HTR-8/SVneo (cell line): ENCODE results near the gene DSG2.

Experiments
- DNase-seq: peaks from one replicate; pipeline ENCODE4 v3.0.0; 2011; ENCODE audit warnings: low spot score, mixed read lengths; ENCODE audit not compliant: insufficient read length
- FAIRE-seq: peaks from 2 replicates; lab custom pipeline; 2011; peaks lifted over from hg19 to GRCh38; lab: Jason Lieb, UNC

DSG2 gene

DNA sequence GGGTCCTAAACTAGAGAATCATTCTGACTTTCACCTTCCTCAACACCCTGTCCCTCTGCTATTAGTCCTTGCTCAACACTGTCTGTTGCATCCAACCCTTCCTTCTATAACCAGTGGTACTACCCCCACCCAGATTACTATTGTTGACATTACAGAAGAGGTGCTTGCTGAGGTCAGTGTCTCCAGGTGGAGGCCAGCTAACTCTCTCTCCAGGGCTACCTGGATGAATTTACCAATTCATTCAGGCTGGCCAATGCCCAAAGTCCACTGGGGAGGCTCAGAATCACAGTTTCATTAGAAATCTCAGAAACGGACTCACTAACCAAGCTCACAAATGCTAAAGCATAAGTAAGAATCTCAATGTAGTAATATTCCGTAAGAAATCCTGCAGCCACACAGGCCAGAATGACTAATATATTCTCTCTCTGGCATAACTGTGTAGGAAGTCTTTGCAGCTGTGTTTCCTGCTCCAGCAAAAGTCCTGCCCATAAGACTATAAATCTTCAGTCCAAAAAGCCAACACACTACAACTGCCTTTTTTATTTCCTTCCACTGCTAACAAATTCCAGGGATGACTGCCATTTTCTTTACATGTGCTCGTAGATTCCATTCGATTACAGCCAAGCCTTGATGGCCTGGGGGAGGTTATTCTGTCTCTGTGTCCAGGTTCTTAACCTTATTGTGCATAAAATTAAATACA is 83.7 kb downstream of the DSG2 start:
- FAIRE-seq: no peak
- peak; percentile 48 for DNase-seq

DNA sequence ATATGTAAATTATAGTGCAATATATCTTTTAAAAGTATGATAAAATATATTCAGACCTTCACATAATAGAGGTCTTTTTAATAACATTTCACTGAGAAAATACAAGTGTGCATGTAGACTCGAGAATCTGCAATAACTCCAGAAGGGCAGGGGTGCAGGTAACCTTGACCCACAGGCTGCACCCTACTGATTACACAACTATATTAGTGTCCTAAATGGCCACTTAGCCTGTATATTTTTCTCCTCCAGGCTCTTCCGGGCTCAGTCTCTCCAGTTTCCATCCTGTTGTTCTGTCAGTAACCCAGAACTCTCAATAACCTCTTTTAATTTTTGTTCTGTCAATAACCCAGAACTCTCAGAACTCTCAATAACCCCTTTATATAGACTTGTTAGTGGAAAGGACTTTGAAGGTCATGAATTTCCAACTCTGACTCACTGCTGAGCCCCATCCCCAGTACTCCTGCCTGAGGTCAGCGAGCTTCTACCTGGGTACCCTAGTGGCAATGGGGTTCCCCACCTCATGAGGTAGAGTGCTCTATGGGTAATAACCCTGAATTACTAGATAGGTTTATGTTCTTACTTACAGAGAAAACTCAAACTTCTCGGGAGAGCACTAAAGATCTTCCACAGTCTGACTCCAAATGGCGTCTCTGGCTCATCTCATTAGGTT is 85.3 kb downstream of the DSG2 start:
- no peak for FAIRE-seq
- DNase-seq: no peak

DNA sequence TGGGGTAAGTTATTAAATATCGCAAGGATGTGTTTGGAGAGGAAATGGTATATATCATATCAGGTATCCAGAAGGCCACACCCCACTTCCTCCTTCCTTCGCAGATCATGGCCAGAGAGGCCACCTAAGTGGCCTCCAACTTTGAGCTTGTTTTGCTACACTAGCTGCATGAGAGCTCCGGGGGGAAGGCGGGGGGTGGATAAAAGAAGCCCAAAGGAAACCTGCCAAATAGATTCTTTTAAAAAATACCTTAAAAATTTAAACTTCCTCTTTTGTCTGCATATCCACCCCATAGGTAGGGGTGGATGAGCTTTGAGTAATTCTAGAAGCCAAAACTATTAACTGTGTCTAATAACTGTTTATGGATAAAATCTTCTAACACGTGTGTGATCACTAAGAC is 88.0 kb downstream of the DSG2 start:
- FAIRE-seq (no peak), DNase-seq (no peak)

DNA sequence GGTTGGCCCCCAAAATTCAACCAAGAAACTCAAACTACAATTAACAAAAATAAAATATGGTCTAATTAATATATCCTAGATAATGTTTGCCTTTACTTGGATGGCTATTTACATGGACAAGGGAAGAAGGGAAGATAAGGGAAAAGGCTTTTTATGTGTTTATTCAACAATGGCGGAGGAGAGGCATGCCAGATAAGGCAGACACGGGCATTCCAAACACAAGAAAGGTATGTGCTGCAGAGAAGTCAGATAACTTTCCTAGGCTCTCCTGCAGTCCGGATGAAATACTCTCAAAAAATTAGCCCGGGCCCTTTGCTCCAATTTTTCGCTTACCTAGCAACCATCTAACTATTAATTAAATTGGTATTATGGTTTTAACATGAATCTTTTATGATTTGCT is 88.6 kb downstream of the DSG2 start:
- no peak for DNase-seq

DNA sequence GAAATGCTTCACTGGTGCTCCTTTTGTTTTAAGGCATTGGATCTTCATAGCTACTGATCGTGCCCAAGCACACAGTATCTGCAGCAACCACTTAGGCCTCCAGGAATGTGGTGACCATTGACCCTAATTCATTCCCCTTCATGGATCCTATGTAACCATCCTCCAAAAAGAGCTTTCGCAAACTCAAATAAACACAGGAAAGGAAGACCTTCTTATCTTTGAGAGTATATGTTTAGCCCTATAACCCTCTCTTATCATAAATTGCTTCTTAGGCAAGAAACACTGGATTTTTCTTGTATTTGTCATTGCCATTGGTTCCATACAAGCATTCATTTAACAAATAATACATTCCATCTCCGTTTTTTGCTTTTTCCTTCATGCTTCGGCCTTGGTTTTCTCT is 89.6 kb downstream of the DSG2 start:
- no peak for FAIRE-seq
- DNase-seq: no peak

More for the DNA sequence above, 88.6 kb downstream of the DSG2 start:
- FAIRE-seq: no peak

DNA sequence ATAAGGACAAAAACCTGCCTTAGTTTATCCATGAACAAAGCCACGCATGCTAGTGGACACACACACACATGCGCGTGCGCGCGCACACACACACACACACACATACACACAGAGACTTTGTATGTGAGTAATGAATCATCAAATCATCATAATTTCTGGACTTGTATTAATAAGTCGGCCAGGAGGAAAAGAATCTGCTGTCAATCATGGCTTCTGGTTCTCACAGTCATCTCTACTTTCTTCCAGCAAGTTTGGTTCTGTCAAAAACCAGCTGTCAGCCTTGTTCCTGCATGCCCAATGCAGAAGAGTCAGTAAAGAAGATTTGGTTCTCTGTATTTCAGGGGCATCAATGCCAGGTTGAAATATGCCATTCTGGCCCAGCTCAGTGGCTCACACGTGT is 92.6 kb downstream of the DSG2 start:
- no peak for DNase-seq
- FAIRE-seq: no peak

DNA sequence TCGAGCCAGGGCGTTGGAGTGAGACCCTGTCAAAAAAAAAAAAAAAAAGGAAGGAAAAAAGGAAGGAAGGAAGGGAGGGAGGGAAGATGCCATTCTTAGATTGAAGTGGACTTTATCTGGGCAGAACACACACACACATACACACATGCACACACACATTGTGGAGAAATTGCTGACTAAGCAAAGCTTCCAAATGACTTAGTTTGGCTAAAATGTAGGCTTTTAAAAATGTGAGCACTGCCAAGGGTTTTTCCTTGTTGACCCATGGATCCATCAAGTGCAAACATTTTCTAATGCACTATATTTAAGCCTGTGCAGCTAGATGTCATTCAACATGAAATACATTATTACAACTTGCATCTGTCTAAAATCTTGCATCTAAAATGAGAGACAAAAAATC is 93.1 kb downstream of the DSG2 start:
- no peak for FAIRE-seq

DNA sequence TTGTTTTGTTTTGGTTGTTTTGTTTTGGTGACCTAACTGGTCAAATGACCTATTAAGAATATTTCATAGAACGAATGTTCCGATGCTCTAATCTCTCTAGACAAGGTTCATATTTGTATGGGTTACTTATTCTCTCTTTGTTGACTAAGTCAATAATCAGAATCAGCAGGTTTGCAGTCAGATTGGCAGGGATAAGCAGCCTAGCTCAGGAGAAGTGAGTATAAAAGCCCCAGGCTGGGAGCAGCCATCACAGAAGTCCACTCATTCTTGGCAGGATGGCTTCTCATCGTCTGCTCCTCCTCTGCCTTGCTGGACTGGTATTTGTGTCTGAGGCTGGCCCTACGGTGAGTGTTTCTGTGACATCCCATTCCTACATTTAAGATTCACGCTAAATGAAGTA is 93.7 kb downstream of the DSG2 start, which contains the start of gene TTR:
Gene TTR (plus strand): TSS at position 250 of the 400 bp plus-strand sequence. CDS start 26 bp downstream, at position 276.
- FAIRE-seq (no peak), DNase-seq (no peak)

More for the DNA sequence above, 93.1 kb downstream of the DSG2 start:
- no peak for DNase-seq

DNA sequence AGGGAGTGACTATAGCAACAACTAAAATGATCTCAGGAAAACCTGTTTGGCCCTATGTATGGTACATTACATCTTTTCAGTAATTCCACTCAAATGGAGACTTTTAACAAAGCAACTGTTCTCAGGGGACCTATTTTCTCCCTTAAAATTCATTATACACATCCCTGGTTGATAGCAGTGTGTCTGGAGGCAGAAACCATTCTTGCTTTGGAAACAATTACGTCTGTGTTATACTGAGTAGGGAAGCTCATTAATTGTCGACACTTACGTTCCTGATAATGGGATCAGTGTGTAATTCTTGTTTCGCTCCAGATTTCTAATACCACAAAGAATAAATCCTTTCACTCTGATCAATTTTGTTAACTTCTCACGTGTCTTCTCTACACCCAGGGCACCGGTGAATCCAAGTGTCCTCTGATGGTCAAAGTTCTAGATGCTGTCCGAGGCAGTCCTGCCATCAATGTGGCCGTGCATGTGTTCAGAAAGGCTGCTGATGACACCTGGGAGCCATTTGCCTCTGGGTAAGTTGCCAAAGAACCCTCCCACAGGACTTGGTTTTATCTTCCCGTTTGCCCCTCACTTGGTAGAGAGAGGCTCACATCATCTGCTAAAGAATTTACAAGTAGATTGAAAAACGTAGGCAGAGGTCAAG is 94.7 kb downstream of the DSG2 start:
- no peak for FAIRE-seq
- DNase-seq: no peak

DNA sequence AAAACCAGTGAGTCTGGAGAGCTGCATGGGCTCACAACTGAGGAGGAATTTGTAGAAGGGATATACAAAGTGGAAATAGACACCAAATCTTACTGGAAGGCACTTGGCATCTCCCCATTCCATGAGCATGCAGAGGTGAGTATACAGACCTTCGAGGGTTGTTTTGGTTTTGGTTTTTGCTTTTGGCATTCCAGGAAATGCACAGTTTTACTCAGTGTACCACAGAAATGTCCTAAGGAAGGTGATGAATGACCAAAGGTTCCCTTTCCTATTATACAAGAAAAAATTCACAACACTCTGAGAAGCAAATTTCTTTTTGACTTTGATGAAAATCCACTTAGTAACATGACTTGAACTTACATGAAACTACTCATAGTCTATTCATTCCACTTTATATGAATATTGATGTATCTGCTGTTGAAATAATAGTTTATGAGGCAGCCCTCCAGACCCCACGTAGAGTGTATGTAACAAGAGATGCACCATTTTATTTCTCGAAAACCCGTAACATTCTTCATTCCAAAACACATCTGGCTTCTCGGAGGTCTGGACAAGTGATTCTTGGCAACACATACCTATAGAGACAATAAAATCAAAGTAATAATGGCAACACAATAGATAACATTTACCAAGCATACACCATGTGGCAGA is 97.3 kb downstream of the DSG2 start:
- FAIRE-seq (no peak), DNase-seq (no peak)

DNA sequence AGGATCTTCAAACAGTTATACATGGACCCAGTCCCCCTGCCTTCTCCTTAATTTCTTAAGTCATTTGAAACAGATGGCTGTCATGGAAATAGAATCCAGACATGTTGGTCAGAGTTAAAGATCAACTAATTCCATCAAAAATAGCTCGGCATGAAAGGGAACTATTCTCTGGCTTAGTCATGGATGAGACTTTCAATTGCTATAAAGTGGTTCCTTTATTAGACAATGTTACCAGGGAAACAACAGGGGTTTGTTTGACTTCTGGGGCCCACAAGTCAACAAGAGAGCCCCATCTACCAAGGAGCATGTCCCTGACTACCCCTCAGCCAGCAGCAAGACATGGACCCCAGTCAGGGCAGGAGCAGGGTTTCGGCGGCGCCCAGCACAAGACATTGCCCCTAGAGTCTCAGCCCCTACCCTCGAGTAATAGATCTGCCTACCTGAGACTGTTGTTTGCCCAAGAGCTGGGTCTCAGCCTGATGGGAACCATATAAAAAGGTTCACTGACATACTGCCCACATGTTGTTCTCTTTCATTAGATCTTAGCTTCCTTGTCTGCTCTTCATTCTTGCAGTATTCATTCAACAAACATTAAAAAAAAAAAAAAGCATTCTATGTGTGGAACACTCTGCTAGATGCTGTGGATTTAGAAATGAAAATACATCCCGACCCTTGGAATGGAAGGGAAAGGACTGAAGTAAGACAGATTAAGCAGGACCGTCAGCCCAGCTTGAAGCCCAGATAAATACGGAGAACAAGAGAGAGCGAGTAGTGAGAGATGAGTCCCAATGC is 98.3 kb downstream of the DSG2 start:
- FAIRE-seq (no peak), DNase-seq (no peak)

DNA sequence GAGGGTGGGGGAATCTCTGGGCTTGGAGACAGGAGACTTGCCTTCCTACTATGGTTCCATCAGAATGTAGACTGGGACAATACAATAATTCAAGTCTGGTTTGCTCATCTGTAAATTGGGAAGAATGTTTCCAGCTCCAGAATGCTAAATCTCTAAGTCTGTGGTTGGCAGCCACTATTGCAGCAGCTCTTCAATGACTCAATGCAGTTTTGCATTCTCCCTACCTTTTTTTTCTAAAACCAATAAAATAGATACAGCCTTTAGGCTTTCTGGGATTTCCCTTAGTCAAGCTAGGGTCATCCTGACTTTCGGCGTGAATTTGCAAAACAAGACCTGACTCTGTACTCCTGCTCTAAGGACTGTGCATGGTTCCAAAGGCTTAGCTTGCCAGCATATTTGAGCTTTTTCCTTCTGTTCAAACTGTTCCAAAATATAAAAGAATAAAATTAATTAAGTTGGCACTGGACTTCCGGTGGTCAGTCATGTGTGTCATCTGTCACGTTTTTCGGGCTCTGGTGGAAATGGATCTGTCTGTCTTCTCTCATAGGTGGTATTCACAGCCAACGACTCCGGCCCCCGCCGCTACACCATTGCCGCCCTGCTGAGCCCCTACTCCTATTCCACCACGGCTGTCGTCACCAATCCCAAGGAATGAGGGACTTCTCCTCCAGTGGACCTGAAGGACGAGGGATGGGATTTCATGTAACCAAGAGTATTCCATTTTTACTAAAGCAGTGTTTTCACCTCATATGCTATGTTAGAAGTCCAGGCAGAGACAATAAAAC is 100.2 kb downstream of the DSG2 start:
- no peak for FAIRE-seq

More for the DNA sequence above, 100.2 kb downstream of the DSG2 start:
- DNase-seq: no peak
